Endothelial cell of umbilical vein (primary cell): ENCODE results near the gene GPSM1.

ENCODE experiments used
- CTCF ChIP-seq, 2 donors: IDR thresholded peaks; 1 replicate in 1 of 2; 2 replicates in 1 of 2; pipeline ENCODE4 v1.5.1; 2011; ENCODE audit warnings: low read length in 2 of 2, mild to moderate bottlenecking in 2 of 2, moderate library complexity in 2 of 2, control low read depth in 1 of 2, inconsistent platforms in 1 of 2, low read depth in 1 of 2; ENCODE audit not compliant: insufficient read depth in 1 of 2; ENCODE audit errors: extremely low read depth in 1 of 2
- EZH2 ChIP-seq: IDR thresholded peaks from 2 replicates; pipeline ENCODE4 v1.6.1; 2012; ENCODE audit warnings: borderline replicate concordance, low read depth, mild to moderate bottlenecking, moderate library complexity, low read length, inconsistent platforms; ENCODE audit not compliant: severe bottlenecking
- FOS ChIP-seq: IDR thresholded peaks from 2 replicates; pipeline ENCODE4 v1.6.1; 2011; ENCODE audit warnings: mild to moderate bottlenecking, low read length, moderate library complexity, borderline replicate concordance; ENCODE audit not compliant: insufficient read depth
- JUN ChIP-seq: IDR thresholded peaks from 2 replicates; pipeline ENCODE4 v1.6.1; 2011; ENCODE audit warnings: borderline replicate concordance, low read depth; ENCODE audit not compliant: insufficient read length, insufficient read depth
- MAX ChIP-seq: IDR thresholded peaks from 2 replicates; pipeline ENCODE4 v1.6.1; 2011; ENCODE audit not compliant: insufficient read depth, insufficient read length
- MYC ChIP-seq: IDR thresholded peaks from one replicate; pipeline ENCODE4 v1.6.1; 2011; ENCODE audit warnings: mild to moderate bottlenecking, low read depth, low read length
- POLR2A ChIP-seq: IDR thresholded peaks from 2 replicates; pipeline ENCODE4 v1.6.1; 2012; ENCODE audit warnings: low read depth, mild to moderate bottlenecking, control low read depth, low read length
- POLR2AphosphoS5 ChIP-seq: IDR thresholded peaks from 2 replicates; pipeline ENCODE4 v1.6.1; 2012; ENCODE audit warnings: low read depth, mild to moderate bottlenecking, control low read depth, low read length, moderate library complexity; ENCODE audit not compliant: insufficient read depth

GRCh38 chr9:136385015-136385414 is 57.7 kb downstream of the GPSM1 start:
- no peak for TF ChIP-seq CTCF (IDR thresholded peaks at IDR 0.05; ENCODE audit: extremely low read depth in 1 of 2, insufficient read depth in 1 of 2, low read depth in 1 of 2, low read length in 2 of 2)
- no peak for TF ChIP-seq EZH2
- TF ChIP-seq MAX = no peak
- TF ChIP-seq POLR2A = no peak
- no peak for TF ChIP-seq POLR2AphosphoS5
- no peak for TF ChIP-seq MYC
- TF ChIP-seq FOS = no peak
- no peak for TF ChIP-seq JUN
